ENCODE results near the gene CALCOCO1. TPM values are rescaled to one million over a fixed set of nuclear protein-coding genes. Genes with fewer than 3 reads are reported as not detected.
"Not testable (repeated sequence)": the region's sequence is repeated elsewhere in the genome, so short reads cannot be mapped to it uniquely, and the experiment has no call there.

Gene CALCOCO1
- total RNA-seq, 1 donor from 2014 or later = 144 TPM

DNA sequence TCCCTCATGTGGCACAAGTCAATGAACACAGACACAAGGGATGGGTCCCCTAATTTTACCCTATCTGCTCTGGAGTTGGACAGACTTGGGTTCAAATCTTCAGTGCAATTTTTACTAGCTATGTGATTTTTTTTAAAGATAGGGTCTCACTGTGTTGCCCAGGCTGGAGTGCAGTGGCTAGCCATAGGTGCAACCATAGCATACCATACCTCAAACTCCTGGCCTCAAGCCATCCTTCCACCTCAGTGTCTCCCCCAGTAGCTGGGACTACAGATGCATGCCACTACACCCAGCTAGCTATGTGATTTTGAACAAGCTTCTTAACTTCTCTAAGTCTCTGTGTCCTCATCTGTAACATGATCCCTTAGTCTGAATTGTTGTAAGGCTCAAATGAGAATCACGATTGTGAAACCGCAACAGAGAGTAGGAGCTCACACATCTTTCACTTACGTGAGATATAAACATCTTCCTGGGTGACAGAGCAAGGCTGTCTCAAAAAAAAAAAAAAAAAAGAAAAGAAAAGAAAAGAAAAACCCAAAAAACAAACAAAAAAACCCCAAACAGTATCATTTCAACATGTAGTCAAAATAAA lies 4.7 kb downstream of the CALCOCO1 start:
- Mint-ChIP-seq H3K27me3 (ENCODE audit: unreplicated experiment) (peaks cover 3% of the 10 kb centered on the region), H3K36me3 (ENCODE audit: low read depth, unreplicated experiment) (peaks cover 55% of the 10 kb centered on the region), H3K9me3 (ENCODE audit: unreplicated experiment) (no peaks in the 10 kb centered on the region), H3K4me3 (ENCODE audit: unreplicated experiment) (peak overlapping the region; percentile 31), H3K4me1 (ENCODE audit: unreplicated experiment) (peaks cover 40% of the 10 kb centered on the region), H3K27ac (ENCODE audit: unreplicated experiment) (peak overlapping the region; percentile 16)
- DNase-seq (ENCODE audit: low spot score) = no peak
- TF ChIP-seq CTCF (IDR thresholded peaks at IDR 0.05; ENCODE audit: unreplicated experiment) = no peak

DNA sequence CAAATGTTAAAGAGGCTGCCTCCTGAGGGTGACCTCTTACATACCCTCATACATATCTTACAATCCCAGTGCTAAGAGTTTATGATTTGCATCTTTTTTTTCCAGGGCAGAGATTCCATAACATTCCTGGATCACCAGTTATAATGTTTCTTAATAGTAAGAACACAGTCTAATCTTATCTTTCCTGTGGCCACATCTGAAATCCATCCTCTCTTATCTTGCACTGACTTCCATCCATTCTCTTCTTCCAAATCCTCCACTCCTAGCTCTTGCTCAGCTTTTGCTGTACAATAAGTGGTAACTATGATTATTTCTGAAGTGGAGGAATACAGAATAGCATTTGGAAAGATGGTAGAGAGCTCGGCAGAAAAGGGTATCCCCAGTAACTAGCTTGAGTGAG lies 6.3 kb downstream of the CALCOCO1 start:
- Mint-ChIP-seq H3K36me3 (ENCODE audit: low read depth, unreplicated experiment) (peaks cover 71% of the 10 kb centered on the region), H3K4me3 (ENCODE audit: unreplicated experiment) (no peak overlapping the region), H3K27ac (ENCODE audit: unreplicated experiment) (no peak overlapping the region), H3K4me1 (ENCODE audit: unreplicated experiment) (peaks cover 33% of the 10 kb centered on the region), H3K27me3 (ENCODE audit: unreplicated experiment) (peaks cover 7% of the 10 kb centered on the region), H3K9me3 (ENCODE audit: unreplicated experiment) (no peaks in the 10 kb centered on the region)
- TF ChIP-seq CTCF (IDR thresholded peaks at IDR 0.05; ENCODE audit: unreplicated experiment) = no peak
- DNase-seq (ENCODE audit: low spot score) = no peak

DNA sequence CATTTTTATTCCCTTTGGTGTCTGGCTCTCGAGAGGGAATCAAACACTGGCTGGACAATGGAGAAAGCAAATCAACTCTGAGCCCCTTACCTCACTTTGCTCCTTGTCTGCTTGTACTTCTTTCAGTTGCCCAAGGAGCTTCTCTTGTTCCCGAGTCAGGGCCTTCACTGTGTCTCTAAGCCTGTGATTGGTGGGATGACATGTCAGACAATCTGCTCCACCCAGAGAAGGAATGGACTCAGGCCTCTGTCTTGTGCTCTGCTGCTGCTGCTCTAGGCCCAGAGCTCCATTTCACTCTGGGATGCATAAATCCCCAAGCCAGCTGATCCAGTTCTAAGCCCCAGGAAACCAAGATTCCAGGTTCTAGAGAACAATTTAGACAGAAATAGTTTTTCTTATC lies 7.6 kb downstream of the CALCOCO1 start:
- DNase-seq (ENCODE audit: low spot score) = no peak
- H3K27ac Mint-ChIP-seq (ENCODE audit: unreplicated experiment) = no peak overlapping the region
- no peaks in the 10 kb centered on the region for H3K9me3 Mint-ChIP-seq (ENCODE audit: unreplicated experiment)
- peaks cover 70% of the 10 kb centered on the region for H3K36me3 Mint-ChIP-seq (ENCODE audit: low read depth, unreplicated experiment)
- H3K4me3 Mint-ChIP-seq (ENCODE audit: unreplicated experiment) = no peak overlapping the region
- no peak for TF ChIP-seq CTCF (IDR thresholded peaks at IDR 0.05; ENCODE audit: unreplicated experiment)
- H3K27me3 Mint-ChIP-seq (ENCODE audit: unreplicated experiment) = peaks cover 9% of the 10 kb centered on the region
- peaks cover 23% of the 10 kb centered on the region for H3K4me1 Mint-ChIP-seq (ENCODE audit: unreplicated experiment)

DNA sequence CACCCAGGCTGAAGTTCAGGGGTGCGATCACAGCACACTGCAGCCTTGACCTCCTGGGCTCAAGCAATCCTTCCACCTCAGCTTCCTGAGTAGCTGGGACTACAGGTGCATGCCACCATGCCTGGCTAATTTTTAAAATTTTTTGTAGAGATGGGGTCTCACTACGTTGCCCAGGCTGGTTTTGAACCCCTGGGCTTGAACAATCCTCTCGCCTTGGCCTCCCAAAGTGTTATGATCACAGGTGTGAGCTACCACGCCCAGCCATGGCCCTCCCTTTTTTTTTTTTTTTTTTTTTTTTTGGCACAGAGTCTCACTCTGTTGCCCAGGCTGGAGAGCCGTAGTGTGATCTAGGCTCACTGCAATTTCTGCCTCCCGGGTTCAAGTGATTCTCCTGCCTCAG lies 8.7 kb downstream of the CALCOCO1 start:
- Mint-ChIP-seq H3K36me3 (ENCODE audit: low read depth, unreplicated experiment) (peaks cover 66% of the 10 kb centered on the region), H3K4me1 (ENCODE audit: unreplicated experiment) (peaks cover 18% of the 10 kb centered on the region)
- not testable (repeated sequence) for DNase-seq (ENCODE audit: low spot score); H3K9me3 Mint-ChIP-seq (ENCODE audit: unreplicated experiment); H3K4me3 Mint-ChIP-seq (ENCODE audit: unreplicated experiment); H3K27me3 Mint-ChIP-seq (ENCODE audit: unreplicated experiment); H3K27ac Mint-ChIP-seq (ENCODE audit: unreplicated experiment)

- Mint-ChIP-seq H3K36me3 (ENCODE audit: low read depth, unreplicated experiment) (peaks cover 61% of the 10 kb centered on the region), H3K27ac (ENCODE audit: unreplicated experiment) (no peak overlapping the region), H3K27me3 (ENCODE audit: unreplicated experiment) (peaks cover 9% of the 10 kb centered on the region), H3K4me3 (ENCODE audit: unreplicated experiment) (peak overlapping the region; percentile 34), H3K4me1 (ENCODE audit: unreplicated experiment) (peaks cover 9% of the 10 kb centered on the region), H3K9me3 (ENCODE audit: unreplicated experiment) (no peaks in the 10 kb centered on the region)
- no peak for DNase-seq (ENCODE audit: low spot score)
- no peak for TF ChIP-seq CTCF (IDR thresholded peaks at IDR 0.05; ENCODE audit: unreplicated experiment)
Measured at GRCh38 chr12:53717319-53717718, 9.9 kb downstream of the CALCOCO1 start.

Measured in endothelial cell (in vitro differentiated cells).